ENCODE measurements around the gene B3GNT7. TPM values are rescaled to one million over a fixed set of nuclear protein-coding genes. Genes with fewer than 3 reads are reported as not detected.

The B3GNT7 gene
- total and polyA plus RNA-seq, 2 experiments from 2014 or later: 44.2 to 89.4 TPM

DNA sequence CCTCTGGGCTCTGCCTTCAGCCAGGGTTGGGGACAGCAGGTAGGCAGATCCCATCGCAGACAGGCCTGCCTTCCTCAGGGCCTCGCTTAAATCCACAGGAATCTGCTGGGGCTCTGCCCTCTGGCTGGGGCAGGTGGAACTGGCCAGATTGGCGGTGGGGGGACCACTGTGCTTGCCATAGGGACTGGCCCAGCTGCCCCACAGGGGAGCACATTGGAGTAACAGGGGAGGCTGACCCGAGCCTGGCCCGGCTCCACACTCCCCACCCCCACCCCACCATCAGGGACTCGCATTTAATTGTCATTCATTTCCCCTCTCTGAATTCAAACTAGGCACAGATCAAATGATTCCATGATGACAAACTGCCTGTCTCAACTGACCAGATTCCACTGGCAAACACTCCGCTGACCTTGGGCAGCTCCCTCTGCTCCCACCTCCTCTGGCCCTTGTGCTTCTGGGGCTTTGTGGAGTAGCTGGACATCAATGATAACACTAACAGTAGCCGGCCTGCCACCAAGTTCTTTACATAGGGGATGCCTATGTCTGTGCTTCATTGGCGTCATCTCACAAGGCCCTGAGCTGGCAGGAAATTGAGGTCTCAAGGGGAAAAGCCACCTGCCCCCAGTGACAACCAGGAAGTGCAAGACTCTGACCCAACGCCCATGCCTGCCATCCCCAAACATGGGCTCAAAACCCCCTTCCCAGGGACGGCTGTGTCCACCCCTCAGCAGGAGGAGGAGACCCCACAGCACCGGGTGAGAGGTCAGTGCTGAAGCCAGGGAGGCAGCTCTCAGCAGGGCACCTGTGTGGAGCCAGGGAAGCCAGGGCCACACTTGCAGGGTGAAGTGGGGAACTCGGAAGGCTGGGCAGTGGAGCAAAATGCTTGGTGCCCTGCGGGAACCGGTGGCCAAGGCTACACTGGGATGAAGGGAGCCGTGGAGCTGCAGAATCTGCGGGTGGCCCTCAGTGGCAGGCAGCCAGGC lies 2.1 kb upstream of the B3GNT7 start:
- Histone ChIP-seq H3F3A (replicated peaks; ENCODE audit: low read depth) (peaks cover 11% of the 10 kb centered on the region), H3K4me1 (ENCODE audit: insufficient read depth) (peaks cover 22% of the 10 kb centered on the region), H3K79me2 (replicated peaks; ENCODE audit: insufficient read depth) (peaks cover 17% of the 10 kb centered on the region), H3K27me3 (ENCODE audit: insufficient read depth) (no peaks in the 10 kb centered on the region), H3K4me3 (no peak overlapping the region), H3K36me3 (ENCODE audit: insufficient read depth) (no peaks in the 10 kb centered on the region), H3K9me2 (ENCODE audit: insufficient read depth) (no peaks in the 10 kb centered on the region), H4K20me1 (replicated peaks; ENCODE audit: insufficient read depth) (no peaks in the 10 kb centered on the region), H3K4me2 (peak overlapping the region; percentile 51), H2AFZ (peak overlapping the region; percentile 72; the same call in 1 of the 2 replicates), H3K27ac (ENCODE audit: low read depth) (no peak overlapping the region)
- peak; percentile 46 for ATAC-seq
- Mint-ChIP-seq H3K4me3 (no peak overlapping the region; the same call in 2 of the 3 replicates), H3K4me1 (peaks cover 63% of the 10 kb centered on the region), H3K27me3 (ENCODE audit: insufficient read depth, low read depth, poor library complexity) (peaks cover 28% of the 10 kb centered on the region), H3K9me3 (no peaks in the 10 kb centered on the region), H3K27ac (peak overlapping the region; percentile 43; the same call in 1 of the 2 replicates), H3K36me3 (ENCODE audit: low read depth) (peaks cover 9% of the 10 kb centered on the region)
- peak; percentile 83 for DNase-seq (ENCODE audit: low spot score)
- TF ChIP-seq EZH2phosphoT487 (IDR thresholded peaks at IDR 0.05; ENCODE audit: unreplicated experiment): no peak
- TF ChIP-seq, protein P1, sequence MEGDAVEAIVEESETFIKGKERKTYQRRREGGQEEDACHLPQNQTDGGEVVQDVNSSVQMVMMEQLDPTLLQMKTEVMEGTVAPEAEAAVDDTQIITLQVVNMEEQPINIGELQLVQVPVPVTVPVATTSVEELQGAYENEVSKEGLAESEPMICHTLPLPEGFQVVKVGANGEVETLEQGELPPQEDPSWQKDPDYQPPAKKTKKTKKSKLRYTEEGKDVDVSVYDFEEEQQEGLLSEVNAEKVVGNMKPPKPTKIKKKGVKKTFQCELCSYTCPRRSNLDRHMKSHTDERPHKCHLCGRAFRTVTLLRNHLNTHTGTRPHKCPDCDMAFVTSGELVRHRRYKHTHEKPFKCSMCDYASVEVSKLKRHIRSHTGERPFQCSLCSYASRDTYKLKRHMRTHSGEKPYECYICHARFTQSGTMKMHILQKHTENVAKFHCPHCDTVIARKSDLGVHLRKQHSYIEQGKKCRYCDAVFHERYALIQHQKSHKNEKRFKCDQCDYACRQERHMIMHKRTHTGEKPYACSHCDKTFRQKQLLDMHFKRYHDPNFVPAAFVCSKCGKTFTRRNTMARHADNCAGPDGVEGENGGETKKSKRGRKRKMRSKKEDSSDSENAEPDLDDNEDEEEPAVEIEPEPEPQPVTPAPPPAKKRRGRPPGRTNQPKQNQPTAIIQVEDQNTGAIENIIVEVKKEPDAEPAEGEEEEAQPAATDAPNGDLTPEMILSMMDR (conservative IDR thresholded peaks at IDR 0.05; ENCODE audit: low read depth in 2 of 2): peak; percentile 55 to 69

DNA sequence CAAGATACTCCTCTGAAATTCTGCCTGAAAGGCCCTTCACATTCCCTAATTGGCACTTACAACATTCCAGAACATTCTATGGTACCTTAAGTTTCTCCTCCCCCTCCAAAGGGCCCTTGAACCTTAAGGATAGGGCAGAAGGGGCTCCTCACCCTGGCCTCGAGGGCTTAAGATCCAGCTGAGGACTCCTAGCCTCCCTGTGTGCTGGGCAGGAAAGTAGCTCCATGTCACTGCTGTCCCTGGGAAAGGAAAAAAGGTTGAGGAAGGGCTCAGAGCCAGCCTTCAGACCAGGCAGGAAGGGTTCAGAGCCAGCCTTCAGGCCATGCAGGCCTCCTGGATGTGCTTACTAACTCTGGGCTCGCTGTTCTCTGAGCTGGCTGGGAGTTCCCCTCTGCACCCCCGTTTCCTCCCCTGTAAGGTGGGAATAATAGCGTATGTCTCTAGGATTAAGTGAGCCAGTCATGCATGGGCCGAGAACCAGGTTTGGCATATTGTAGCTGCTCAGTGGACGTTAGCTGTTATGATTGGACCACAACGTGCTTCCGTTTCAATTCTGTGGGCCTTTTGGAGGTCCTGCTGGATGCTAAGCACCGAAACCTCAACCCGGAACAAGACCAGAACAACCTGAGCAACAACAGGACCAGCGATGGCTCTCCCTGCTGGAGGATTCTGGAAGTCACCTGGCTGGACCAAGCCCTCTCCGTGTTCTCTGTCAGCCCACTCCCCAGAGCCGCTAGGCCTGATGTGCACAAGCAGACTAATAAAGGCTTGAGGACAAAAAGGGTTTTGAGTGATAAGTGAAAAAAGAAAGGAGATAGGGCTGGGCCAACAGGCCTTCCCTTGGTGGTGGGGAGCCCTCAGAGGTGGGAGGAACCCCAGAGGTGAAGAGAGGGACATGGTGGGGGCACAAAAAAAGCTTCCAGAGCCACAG lies 1.0 kb upstream of the B3GNT7 start:
- Histone ChIP-seq H3K27ac (ENCODE audit: low read depth) (0 out of 2 replicates have a peak overlapping the region, but pooled peaks have one; percentile 7), H3K36me3 (ENCODE audit: insufficient read depth) (no peaks in the 10 kb centered on the region), H4K20me1 (replicated peaks; ENCODE audit: insufficient read depth) (no peaks in the 10 kb centered on the region), H3K4me1 (ENCODE audit: insufficient read depth) (peaks cover 22% of the 10 kb centered on the region), H3K27me3 (ENCODE audit: insufficient read depth) (no peaks in the 10 kb centered on the region), H3K4me2 (peak overlapping the region; percentile 92), H2AFZ (peak overlapping the region; percentile 87), H3K4me3 (peak overlapping the region; percentile 73), H3K79me2 (replicated peaks; ENCODE audit: insufficient read depth) (peaks cover 17% of the 10 kb centered on the region), H3F3A (replicated peaks; ENCODE audit: low read depth) (peaks cover 11% of the 10 kb centered on the region), H3K9me2 (ENCODE audit: insufficient read depth) (no peaks in the 10 kb centered on the region)
- ATAC-seq: peak; percentile 66
- DNase-seq (ENCODE audit: low spot score): peak; percentile 86
- Mint-ChIP-seq H3K27ac (peak overlapping the region; percentile 78), H3K36me3 (ENCODE audit: low read depth) (peaks cover 14% of the 10 kb centered on the region), H3K9me3 (no peaks in the 10 kb centered on the region), H3K27me3 (ENCODE audit: insufficient read depth, low read depth, poor library complexity) (peaks cover 27% of the 10 kb centered on the region), H3K4me3 (peak overlapping the region; percentile 75), H3K4me1 (peaks cover 58% of the 10 kb centered on the region)
- TF ChIP-seq EZH2phosphoT487 (IDR thresholded peaks at IDR 0.05; ENCODE audit: unreplicated experiment) (no peak), NANOG (IDR thresholded peaks at IDR 0.05; ENCODE audit: borderline replicate concordance) (no peak)
- TF ChIP-seq, protein P1 (conservative IDR thresholded peaks at IDR 0.05; ENCODE audit: low read depth in 2 of 2): peak; percentile 65 to 77
